K562 (cell line): ENCODE measurements around the gene SRMS.

Source experiments
- EGR1 ChIP-seq: fragments of 450-650 bp; conservative IDR thresholded peaks from 2 replicates; pipeline ENCODE4 v1.6.1; 2017; ENCODE audit warnings: mild to moderate bottlenecking
- XRCC3 ChIP-seq: fragments of 450-650 bp; IDR thresholded peaks from 2 replicates; pipeline ENCODE4 v1.6.1; 2017; ENCODE audit warnings: mild to moderate bottlenecking, moderate library complexity

GRCh38 chr20:63544958-63545516 is 2.5 kb downstream of the SRMS start:
- TF ChIP-seq EGR1 (no peak), XRCC3 (no peak)
